ENCODE data around the gene CFAP74.

Gene CFAP74

GRCh38 chr1:2020310-2020655 is 16.7 kb upstream of the CFAP74 start:
- no peaks in the 10 kb centered on the region for H3K27me3 ChIP-seq (ENCODE audit: insufficient read depth, low read length, poor library complexity)

GRCh38 chr1:2019571-2020309 is 16.2 kb upstream of the CFAP74 start:
- H3K79me2 ChIP-seq (ENCODE audit: insufficient read depth, low read length) = no peaks in the 10 kb centered on the region
- no peaks in the 10 kb centered on the region for H3K36me3 ChIP-seq (ENCODE audit: insufficient read depth, low read length)
- H3K4me3 ChIP-seq (ENCODE audit: low read depth in 1 of 2, low read length in 2 of 2) = no peak overlapping the region
- TF ChIP-seq EZH2 (IDR thresholded peaks at IDR 0.05; ENCODE audit: borderline replicate concordance, low read depth, low read length, severe bottlenecking) = no peak
- no peak for TF ChIP-seq CTCF (IDR thresholded peaks at IDR 0.05; ENCODE audit: borderline replicate concordance, extremely low read depth, low read length, poor library complexity, severe bottlenecking)
- H2AFZ ChIP-seq (ENCODE audit: low read depth, low read length) = no peak overlapping the region
- no peaks in the 10 kb centered on the region for H3K9me3 ChIP-seq (ENCODE audit: insufficient read depth, low read length, severe bottlenecking)
- H4K20me1 ChIP-seq (ENCODE audit: insufficient read depth, low read length) = no peaks in the 10 kb centered on the region; the same call in 1 of the 2 replicates
- no peak for DNase-seq
- no peak overlapping the region for H3K9ac ChIP-seq (ENCODE audit: low read depth, low read length)
- H3K27ac ChIP-seq (ENCODE audit: low read length) = no peak overlapping the region
- H3K27me3 ChIP-seq (ENCODE audit: insufficient read depth, low read length, poor library complexity) = no peaks in the 10 kb centered on the region
- H3K4me1 ChIP-seq (ENCODE audit: insufficient read depth, low read length) = no peaks in the 10 kb centered on the region
- ATAC-seq (ENCODE audit: insufficient read depth, low read depth) = no peak
- H3K4me2 ChIP-seq (ENCODE audit: insufficient read depth, low read length) = no peak overlapping the region

More at GRCh38 chr1:2020310-2020655, 16.7 kb upstream of the CFAP74 start:
- no peak for TF ChIP-seq CTCF (IDR thresholded peaks at IDR 0.05; ENCODE audit: borderline replicate concordance, extremely low read depth, low read length, poor library complexity, severe bottlenecking)
- TF ChIP-seq EZH2 (IDR thresholded peaks at IDR 0.05; ENCODE audit: borderline replicate concordance, low read depth, low read length, severe bottlenecking) = no peak
- no peaks in the 10 kb centered on the region for H3K79me2 ChIP-seq (ENCODE audit: insufficient read depth, low read length)
- peaks cover 5% of the 10 kb centered on the region for H3K4me1 ChIP-seq (ENCODE audit: insufficient read depth, low read length)
- no peaks in the 10 kb centered on the region for H3K9me3 ChIP-seq (ENCODE audit: insufficient read depth, low read length, severe bottlenecking)
- H3K36me3 ChIP-seq (ENCODE audit: insufficient read depth, low read length) = no peaks in the 10 kb centered on the region
- no peak overlapping the region for H3K9ac ChIP-seq (ENCODE audit: low read depth, low read length)
- DNase-seq (no peak), ATAC-seq (ENCODE audit: insufficient read depth, low read depth) (no peak)
- H3K4me2 ChIP-seq (ENCODE audit: insufficient read depth, low read length) = no peak overlapping the region
- H3K27ac ChIP-seq (ENCODE audit: low read length) = no peak overlapping the region
- no peaks in the 10 kb centered on the region; the same call in 1 of the 2 replicates for H4K20me1 ChIP-seq (ENCODE audit: insufficient read depth, low read length)
- H2AFZ ChIP-seq (ENCODE audit: low read depth, low read length) = no peak overlapping the region
- no peak overlapping the region for H3K4me3 ChIP-seq (ENCODE audit: low read depth in 1 of 2, low read length in 2 of 2)

- Histone ChIP-seq H3K4me2 (ENCODE audit: insufficient read depth, low read length) (no peak within 1 kb of the TSS), H2AFZ (ENCODE audit: low read depth, low read length) (no peak within 1 kb of the TSS), H3K27ac (ENCODE audit: low read length) (no peak within 1 kb of the TSS), H3K4me1 (ENCODE audit: insufficient read depth, low read length) (no peaks in the 10 kb centered on the region), H3K4me3 (ENCODE audit: low read depth in 1 of 2, low read length in 2 of 2) (no peak within 1 kb of the TSS), H4K20me1 (ENCODE audit: insufficient read depth, low read length) (no peaks in the 10 kb centered on the region; the same call in 1 of the 2 replicates), H3K9ac (ENCODE audit: low read depth, low read length) (no peak within 1 kb of the TSS), H3K79me2 (ENCODE audit: insufficient read depth, low read length) (no peaks in the 10 kb centered on the region), H3K27me3 (ENCODE audit: insufficient read depth, low read length, poor library complexity) (no peaks in the 10 kb centered on the region), H3K36me3 (ENCODE audit: insufficient read depth, low read length) (no peaks in the 10 kb centered on the region), H3K9me3 (ENCODE audit: insufficient read depth, low read length, severe bottlenecking) (no peaks in the 10 kb centered on the region)
- TF ChIP-seq EZH2 (IDR thresholded peaks at IDR 0.05; ENCODE audit: borderline replicate concordance, low read depth, low read length, severe bottlenecking) (no peak), CTCF (IDR thresholded peaks at IDR 0.05; ENCODE audit: borderline replicate concordance, extremely low read depth, low read length, poor library complexity, severe bottlenecking) (no peak)
- DNase-seq = no peak
- ATAC-seq (ENCODE audit: insufficient read depth, low read depth) = no peak
Observed at GRCh38 chr1:2019172-2019543, 15.6 kb upstream of the CFAP74 start, which contains the start of gene GABRD. TSS of gene GABRD (plus strand) at chr1:2019345. CDS start at chr1:2019424, 79 bp downstream.

Measured in DND-41 (cell line).